Upper lobe of right lung (tissue), 1 donor: Measurements from ENCODE around the gene SIGLEC6. TPM values are rescaled to one million over a fixed set of nuclear protein-coding genes. Genes with fewer than 3 reads are reported as not detected.
"Not testable (repeated sequence)": the region's sequence is repeated elsewhere in the genome, so short reads cannot be mapped to it uniquely, and the experiment has no call there.

Experiments
- ATAC-seq: fragments of 200-7000 bp; cut with Tn5 transposase; one replicate; pipeline ENCODE4 v1.9.1; 2020; ENCODE audit warnings: mild to moderate bottlenecking, moderate library complexity
- DNase-seq: peaks from one replicate; pipeline ENCODE4 v3.0.0-alpha.2; 2020
- H3K27ac ChIP-seq: fragments of 200-600 bp; one replicate; pipeline ENCODE4 v1.8.0; 2022
- H3K27me3 ChIP-seq: fragments of 200-600 bp; one replicate; pipeline ENCODE4 v1.8.0; 2022; ENCODE audit warnings: mild to moderate bottlenecking
- H3K36me3 ChIP-seq: fragments of 200-600 bp; one replicate; pipeline ENCODE4 v1.8.0; 2022
- H3K4me1 ChIP-seq: fragments of 200-600 bp; one replicate; pipeline ENCODE4 v1.8.0; 2022
- H3K4me3 ChIP-seq: fragments of 200-600 bp; one replicate; pipeline ENCODE4 v1.8.0; 2022; ENCODE audit warnings: mild to moderate bottlenecking
- H3K9me3 ChIP-seq: fragments of 200-600 bp; one replicate; pipeline ENCODE4 v1.8.0; 2022
- CTCF ChIP-seq: fragments of 200-600 bp; IDR thresholded peaks from one replicate; pipeline ENCODE4 v1.8.0; 2022; ENCODE audit warnings: antibody characterized with exemption
- intact Hi-C: fragments of 100-400 bp; cut with DNase I; formaldehyde crosslinking; loops from one replicate; pipeline ENCODE4 v1.11.0; 2022
- total RNA-seq: library from RNA; stranded (reverse); fragmentation: NEBNext Ultra II Directional; extraction: Animal tissue kit (Norgen Biotek cat#: 25700); gene quantifications from one replicate; pipeline ENCODE4 v1.2.1, GENCODE V29; 2021
- donor health status: DM: no; HTN: yes; CAD: no; lungs with severe emphysema.

The SIGLEC6 gene
- total RNA-seq, 1 donor from 2014 or later, result 9.4 TPM

- Histone ChIP-seq H3K27me3 (no peaks in the 10 kb centered on the region), H3K9me3 (peaks cover 3% of the 10 kb centered on the region), H3K36me3 (no peaks in the 10 kb centered on the region), H3K27ac (no peak within 1 kb of the TSS), H3K4me1 (no peaks in the 10 kb centered on the region), H3K4me3 (no peak within 1 kb of the TSS)
- DNase-seq, result no peak
- TF ChIP-seq CTCF, result no peak
- intact Hi-C loops, result no loop called here
- peak; percentile 78 for ATAC-seq
Observed at GRCh38 chr19:51501594-51502263, 29.7 kb downstream of the SIGLEC6 start, which contains the start of gene SIGLEC12. Gene SIGLEC12, minus strand, starts transcription at chr19:51501800. Its CDS starts 67 bp downstream, at chr19:51501733.

- H3K9me3 ChIP-seq, H3K4me1 ChIP-seq, H3K4me3 ChIP-seq, ATAC-seq, DNase-seq, H3K27ac ChIP-seq, H3K27me3 ChIP-seq, intact Hi-C loops, H3K36me3 ChIP-seq: not testable (repeated sequence)
Observed at GRCh38 chr19:51500931-51501330, 30.5 kb downstream of the SIGLEC6 start.

- DNase-seq (no peak), ATAC-seq (no peak)
- intact Hi-C loops, result no loop called here
Observed at GRCh38 chr19:51497666-51498065, 33.8 kb downstream of the SIGLEC6 start.

GRCh38 chr19:51493776-51494175 is 37.7 kb downstream of the SIGLEC6 start:
- H3K4me1 ChIP-seq, result no peaks in the 10 kb centered on the region
- intact Hi-C loops, result no loop called here
- no peaks in the 10 kb centered on the region for H3K9me3 ChIP-seq
- no peak overlapping the region for H3K4me3 ChIP-seq
- no peak overlapping the region for H3K27ac ChIP-seq
- H3K36me3 ChIP-seq, result no peaks in the 10 kb centered on the region
- no peaks in the 10 kb centered on the region for H3K27me3 ChIP-seq
- TF ChIP-seq CTCF, result no peak
- ATAC-seq (peak; percentile 78), DNase-seq (no peak)

More at GRCh38 chr19:51497666-51498065, 33.8 kb downstream of the SIGLEC6 start:
- no peak for TF ChIP-seq CTCF
- no peaks in the 10 kb centered on the region for H3K9me3 ChIP-seq
- no peak overlapping the region for H3K4me3 ChIP-seq
- H3K27ac ChIP-seq, result no peak overlapping the region
- no peaks in the 10 kb centered on the region for H3K4me1 ChIP-seq
- H3K27me3 ChIP-seq, result no peaks in the 10 kb centered on the region
- H3K36me3 ChIP-seq, result no peaks in the 10 kb centered on the region

DNA sequence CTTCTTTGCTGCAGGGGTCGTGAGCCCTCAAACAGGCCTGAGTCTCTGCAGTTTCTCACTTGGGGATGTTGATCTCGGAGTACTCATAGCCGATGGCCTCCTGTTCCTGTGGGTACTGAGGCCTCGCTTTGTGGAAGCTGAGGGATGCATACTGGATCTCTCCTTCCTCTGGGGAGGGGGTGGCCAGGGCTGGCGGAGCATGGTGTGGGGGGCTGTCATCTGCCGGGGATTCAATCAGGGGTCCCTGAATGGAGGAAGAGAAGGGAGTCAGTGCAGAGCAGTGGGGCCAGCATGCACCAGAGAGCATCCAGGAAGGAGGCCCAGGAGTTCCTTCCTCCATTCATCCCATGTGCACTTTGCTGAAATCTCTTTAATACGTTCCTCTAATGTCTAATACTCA is 39.9 kb downstream of the SIGLEC6 start:
- TF ChIP-seq CTCF, result no peak
- no peak for ATAC-seq

DNA sequence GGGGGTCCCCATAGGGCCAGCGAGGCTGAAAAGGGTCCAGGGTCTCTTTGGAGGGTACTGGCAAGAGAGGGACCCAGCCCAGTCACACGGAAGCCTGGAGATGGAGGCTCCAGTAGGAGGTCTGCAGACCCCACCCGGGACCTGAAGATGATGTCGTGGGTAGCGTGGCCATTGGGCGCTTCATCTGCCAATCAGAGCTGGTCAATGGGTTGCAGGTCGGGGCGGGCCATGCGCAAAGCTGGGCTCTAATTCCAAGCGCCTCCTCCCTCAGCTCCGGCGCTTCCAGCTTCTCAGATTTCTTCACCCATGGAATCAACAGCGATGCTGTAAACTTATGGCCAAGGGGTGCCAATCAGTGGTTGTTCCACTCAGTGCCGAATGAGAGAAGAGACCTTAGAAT is 40.8 kb downstream of the SIGLEC6 start:
- no peak for TF ChIP-seq CTCF
- H3K27ac ChIP-seq, result no peak overlapping the region
- intact Hi-C loops, result no loop called here
- H3K27me3 ChIP-seq, result peaks cover 4% of the 10 kb centered on the region
- no peak overlapping the region for H3K4me3 ChIP-seq
- no peak for DNase-seq
- no peak for ATAC-seq
- no peaks in the 10 kb centered on the region for H3K4me1 ChIP-seq
- no peaks in the 10 kb centered on the region for H3K9me3 ChIP-seq
- no peaks in the 10 kb centered on the region for H3K36me3 ChIP-seq

More for the DNA sequence above, 39.9 kb downstream of the SIGLEC6 start:
- no peak overlapping the region for H3K27ac ChIP-seq
- no peak for DNase-seq
- intact Hi-C loops, result no loop called here
- no peaks in the 10 kb centered on the region for H3K4me1 ChIP-seq
- H3K4me3 ChIP-seq, result no peak overlapping the region
- H3K36me3 ChIP-seq, result no peaks in the 10 kb centered on the region
- H3K9me3 ChIP-seq, result no peaks in the 10 kb centered on the region
- H3K27me3 ChIP-seq, result peaks cover 4% of the 10 kb centered on the region
